NCI-H2107 treated with DMSO at 0.1 percent for 48 hours (cell line): ENCODE results near the gene SERPINE1.
"Not testable (repeated sequence)": the region's sequence is repeated elsewhere in the genome, so short reads cannot be mapped to it uniquely, and the experiment has no call there.

Experiments
- DNase-seq: peaks from one replicate; lab custom pipeline; 2025; ENCODE audit not compliant: unreplicated experiment; lab: John Stamatoyannopoulos, UW

SERPINE1 gene

DNA sequence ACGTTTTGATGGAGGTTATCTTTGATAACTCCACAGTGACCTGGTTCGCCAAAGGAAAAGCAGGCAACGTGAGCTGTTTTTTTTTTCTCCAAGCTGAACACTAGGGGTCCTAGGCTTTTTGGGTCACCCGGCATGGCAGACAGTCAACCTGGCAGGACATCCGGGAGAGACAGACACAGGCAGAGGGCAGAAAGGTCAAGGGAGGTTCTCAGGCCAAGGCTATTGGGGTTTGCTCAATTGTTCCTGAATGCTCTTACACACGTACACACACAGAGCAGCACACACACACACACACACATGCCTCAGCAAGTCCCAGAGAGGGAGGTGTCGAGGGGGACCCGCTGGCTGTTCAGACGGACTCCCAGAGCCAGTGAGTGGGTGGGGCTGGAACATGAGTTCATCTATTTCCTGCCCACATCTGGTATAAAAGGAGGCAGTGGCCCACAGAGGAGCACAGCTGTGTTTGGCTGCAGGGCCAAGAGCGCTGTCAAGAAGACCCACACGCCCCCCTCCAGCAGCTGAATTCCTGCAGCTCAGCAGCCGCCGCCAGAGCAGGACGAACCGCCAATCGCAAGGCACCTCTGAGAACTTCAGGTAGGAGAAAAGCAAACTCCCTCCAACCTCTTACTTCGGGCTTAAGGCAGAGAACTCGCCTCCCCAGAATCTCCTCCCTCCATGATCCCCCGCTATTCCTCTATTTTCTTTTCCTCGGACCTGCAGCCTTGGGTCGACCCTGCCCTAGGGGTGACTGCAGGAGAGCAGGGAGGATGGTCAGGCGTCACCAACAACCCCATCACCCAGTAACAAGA lies at the start of gene SERPINE1:
SERPINE1 (plus strand) TSS at position 454 of the 809 bp plus-strand sequence. CDS start 1,290 bp downstream, outside the sequence.
- no peak for DNase-seq

DNA sequence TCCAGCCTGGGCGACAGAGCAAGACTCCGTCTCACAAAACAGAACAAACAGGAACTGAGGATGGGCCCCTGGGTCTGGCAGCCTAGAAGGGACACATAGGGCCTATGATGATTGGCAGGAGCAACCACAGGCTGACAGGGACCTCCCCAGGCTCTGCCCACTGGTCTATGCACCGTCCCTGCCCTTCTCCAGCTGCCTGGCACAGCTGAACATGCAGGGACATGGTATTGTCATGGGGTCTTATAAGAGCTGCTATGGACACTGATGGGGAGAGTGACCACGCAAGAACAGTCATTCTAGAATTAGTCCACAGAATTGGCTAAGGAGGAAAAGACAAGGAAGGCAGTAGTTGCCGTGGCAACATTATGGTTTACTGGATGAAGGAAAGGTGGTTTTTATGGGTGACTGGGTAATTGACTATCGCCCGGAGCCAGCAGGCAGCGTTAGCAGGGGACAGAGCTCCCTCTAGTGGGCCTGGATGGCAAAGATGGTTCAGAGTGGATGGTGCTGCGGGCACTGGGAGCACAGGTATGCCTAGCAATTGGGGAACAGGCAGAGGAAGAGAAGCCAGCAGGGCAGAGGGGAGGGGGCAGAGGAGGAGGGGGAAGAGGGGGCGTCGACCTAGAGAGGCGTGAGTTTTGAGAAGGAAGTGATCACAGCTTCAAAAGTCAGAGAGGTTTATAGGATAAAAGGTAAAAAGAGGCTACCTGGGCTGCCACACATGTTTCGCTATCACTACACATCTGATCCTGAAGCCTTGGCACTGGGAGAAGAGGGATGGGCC lies 49.4 kb upstream of the SERPINE1 start:
- DNase-seq, result peak; percentile 90

DNA sequence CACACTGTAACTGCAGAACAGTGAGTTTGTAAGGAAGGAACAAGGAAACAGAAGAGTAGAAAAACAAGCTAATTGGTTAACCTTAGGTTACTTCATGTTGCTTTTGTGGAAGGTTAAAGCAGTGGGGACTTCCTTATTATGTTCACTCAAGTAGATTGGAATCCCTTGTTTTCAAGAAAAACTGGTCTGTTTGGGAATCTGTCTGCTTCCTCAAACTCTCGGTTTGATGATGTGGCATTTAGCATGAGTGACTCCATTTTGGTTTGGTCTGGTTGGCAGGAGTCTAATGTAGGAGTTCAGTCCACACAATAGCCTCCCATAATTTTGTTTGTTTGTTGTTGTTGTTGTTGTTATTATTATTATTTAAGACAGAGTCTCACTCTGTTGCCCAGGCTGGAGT lies 45.5 kb upstream of the SERPINE1 start:
- no peak for DNase-seq

DNA sequence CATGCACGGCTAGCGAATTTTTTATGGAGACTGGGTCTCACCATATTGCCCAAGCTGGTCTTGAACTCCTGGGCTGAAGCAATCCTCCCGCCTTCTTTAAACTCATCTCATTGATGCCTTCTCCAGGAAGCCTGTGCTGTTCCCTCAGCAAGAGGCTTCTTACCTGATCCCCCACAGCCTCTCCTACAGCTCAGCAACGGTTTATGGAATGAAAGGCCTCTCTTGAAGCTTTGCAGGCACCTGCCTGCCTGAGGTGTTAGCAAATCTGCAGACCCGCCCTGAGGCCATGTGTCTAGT lies 42.1 kb upstream of the SERPINE1 start:
- no peak for DNase-seq

DNA sequence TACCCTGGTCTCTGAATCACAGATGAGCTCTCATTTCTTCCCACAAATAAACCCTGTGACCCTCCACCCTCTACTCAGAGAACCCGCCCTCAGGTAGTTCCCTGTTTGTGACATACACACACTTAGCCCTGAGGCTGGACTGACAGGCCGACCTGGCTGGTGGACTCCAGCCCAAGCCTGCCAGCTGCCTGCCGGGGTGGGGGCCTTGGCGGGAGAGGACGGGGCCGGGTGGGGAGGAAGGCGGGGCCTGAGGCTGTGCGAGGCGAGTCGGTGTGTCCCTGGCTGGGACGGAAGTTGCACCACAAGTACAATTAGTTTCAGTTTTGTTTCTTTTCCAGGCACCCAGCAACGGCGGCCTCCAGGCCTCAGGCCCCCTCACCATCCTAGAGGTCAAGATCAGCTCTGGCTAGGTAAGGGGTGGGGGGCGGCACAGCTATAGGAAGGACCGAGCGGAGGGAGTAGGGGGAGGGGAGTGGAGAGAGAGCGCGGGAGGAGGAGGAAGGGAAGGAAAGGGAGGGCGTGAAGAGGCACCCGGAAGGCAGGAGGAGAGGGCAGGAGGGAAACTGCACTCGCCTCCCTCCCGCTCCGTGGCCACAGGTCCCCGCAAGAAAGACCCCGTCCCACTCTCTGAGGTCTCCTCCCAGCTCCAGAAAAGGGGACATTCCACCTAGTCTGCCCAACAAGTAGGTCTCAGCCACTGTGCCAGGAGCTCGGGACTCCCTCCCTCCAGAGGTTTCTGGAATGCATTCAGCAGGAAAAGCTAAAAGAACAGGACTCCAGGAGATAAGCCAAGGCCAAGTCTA lies 41.5 kb upstream of the SERPINE1 start, which contains the start of gene TRIM56:
TRIM56 (plus strand) TSS at position 320 of the 803 bp plus-strand sequence. CDS start 1,832 bp downstream, outside the sequence.
- DNase-seq, result peak; percentile 76

- no peak for DNase-seq
Measured at GRCh38 chr7:101087334-101088068, 39.4 kb upstream of the SERPINE1 start.

DNA sequence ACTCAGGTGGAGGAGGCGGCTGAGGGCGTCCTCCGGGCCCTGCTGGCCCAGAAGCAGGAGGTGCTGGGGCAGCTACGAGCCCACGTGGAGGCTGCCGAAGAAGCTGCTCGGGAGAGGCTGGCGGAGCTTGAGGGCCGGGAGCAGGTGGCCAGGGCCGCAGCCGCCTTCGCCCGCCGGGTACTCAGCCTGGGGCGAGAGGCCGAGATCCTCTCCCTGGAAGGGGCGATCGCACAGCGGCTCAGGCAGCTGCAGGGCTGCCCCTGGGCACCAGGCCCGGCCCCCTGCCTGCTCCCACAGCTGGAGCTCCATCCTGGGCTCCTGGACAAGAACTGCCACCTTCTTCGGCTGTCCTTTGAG lies 38.9 kb upstream of the SERPINE1 start:
- no peak for DNase-seq

DNA sequence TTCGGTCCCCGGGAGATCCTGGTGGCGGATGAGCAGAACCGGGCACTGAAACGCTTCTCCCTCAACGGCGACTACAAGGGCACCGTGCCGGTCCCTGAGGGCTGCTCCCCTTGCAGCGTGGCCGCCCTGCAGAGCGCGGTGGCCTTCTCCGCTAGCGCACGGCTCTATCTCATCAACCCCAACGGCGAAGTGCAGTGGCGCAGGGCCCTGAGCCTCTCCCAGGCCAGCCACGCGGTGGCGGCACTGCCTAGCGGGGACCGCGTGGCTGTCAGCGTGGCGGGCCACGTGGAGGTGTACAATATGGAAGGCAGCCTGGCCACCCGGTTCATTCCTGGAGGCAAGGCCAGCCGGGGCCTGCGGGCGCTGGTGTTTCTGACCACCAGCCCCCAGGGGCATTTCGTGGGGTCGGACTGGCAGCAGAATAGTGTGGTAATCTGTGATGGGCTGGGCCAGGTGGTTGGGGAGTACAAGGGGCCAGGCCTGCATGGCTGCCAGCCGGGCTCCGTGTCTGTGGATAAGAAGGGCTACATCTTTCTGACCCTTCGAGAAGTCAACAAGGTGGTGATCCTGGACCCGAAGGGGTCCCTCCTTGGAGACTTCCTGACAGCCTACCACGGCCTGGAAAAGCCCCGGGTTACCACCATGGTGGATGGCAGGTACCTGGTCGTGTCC lies 37.9 kb upstream of the SERPINE1 start:
- DNase-seq, result no peak

- DNase-seq, result no peak
Measured at GRCh38 chr7:101089876-101090275, 37.0 kb upstream of the SERPINE1 start.

GRCh38 chr7:101092266-101092905 lies 34.5 kb upstream of the SERPINE1 start:
- DNase-seq, result not testable (repeated sequence)

DNA sequence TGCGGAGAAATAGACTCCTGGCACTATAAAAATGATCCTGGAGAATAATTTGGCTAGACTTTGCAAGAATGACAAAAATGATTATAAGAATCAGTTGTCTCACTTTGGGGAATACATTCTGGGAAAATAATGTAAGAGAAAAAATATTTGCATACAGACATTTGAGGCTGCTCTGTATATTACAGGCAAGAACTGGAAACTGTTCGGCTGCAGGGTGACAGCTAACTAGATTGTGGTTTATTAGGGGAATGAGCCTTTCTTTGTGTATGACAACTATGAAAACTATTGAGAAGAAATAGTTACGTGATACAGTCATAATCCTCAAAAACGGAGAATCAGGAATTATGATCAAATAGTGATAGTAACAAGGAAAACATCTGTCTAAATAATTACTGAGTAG lies 33.0 kb upstream of the SERPINE1 start:
- DNase-seq, result no peak

DNA sequence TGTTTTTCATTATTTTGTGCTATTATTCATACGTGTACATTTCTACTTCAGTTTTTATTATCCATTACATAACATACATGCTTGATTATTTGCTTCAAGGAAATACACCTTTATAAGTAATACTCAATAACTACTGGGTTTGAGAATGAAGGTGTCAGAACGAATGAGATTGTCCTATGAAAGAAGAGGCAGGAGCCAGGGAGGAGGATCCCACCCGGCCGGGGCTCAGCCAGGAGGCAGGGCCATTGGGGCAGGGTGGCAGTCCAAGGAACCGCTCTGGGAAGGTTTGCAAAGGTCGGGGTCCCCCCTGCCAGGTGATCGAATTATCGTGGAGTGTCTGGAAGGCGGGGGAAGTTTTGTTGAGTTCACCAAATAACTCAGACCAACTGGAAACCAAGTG lies 32.5 kb upstream of the SERPINE1 start:
- no peak for DNase-seq

DNA sequence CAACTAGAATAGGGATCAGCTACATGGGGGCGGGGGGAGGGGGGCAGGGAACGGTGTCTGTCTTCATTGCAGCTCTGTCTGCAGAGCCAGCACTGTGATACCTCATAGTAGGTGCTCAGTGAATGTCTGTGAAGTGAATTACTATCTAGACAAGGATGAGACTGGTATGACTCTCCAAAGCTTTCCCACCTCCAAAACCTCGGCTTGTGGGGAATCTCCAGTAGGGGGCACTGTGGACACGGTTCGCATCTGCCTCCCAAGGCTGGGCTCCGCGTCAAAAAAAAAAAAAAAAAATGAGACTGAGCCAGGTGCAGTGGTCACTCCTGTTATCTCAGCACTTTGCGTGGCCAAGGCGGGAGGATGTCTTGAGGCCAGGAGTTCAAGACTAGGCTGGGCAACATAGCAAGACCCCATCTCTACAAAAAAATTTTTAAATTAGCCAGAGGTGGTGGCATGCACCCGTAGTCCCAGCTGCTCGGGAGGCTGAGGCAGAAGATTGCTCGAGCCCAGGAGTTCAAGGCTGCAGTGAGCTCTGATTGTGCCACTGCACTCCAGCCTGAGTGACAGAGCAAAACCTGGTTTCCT lies 32.0 kb upstream of the SERPINE1 start:
- DNase-seq, result no peak

DNA sequence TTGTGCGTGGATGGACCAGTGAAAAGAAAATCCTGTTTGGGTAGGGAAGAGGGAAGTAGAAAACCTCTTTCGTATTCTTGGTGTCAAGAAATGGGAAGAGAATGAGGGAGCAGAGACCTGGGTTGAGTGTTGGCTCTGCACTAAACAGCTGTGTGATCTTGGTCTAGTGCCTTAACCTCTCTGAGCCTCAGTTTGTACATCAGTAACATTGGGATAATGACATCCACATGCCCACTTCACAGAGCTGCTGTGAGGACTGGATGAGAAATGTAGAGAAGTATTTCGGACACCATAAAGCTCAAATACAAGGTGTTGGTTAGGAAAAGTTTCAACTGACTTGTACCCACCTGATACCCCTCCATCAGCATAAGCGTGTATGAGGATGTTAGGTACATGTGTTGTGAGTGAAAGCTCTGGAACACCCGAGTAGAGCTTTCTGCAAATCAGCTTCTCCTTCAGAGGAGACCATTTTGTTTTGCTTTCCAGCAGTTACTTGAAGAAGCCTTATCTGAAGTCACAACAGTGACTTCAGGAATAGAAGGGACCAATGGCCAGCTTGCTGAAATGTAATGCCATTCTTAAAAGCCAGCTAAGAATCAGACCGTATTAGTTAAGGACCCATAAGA lies 30.5 kb upstream of the SERPINE1 start:
- DNase-seq, result no peak

DNA sequence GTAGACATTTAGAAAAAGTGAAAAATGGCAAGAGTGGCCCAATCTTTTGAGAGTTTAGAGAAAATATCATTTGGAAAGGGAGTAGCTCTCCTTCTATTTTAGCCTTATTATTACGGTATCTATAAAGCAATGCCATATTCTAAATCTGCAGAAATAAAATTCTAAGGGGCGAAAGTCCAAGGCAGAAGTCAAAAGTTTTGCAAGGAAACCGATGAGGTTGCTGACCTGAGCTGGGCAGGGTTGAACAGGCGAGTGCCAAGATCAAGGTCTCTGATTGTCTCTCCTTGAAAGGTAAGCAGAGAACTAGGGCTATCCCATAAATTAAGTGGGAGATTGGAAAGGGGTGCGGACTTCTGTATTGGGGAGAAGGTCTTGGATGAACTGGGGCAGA lies 30.0 kb upstream of the SERPINE1 start:
- no peak for DNase-seq

DNA sequence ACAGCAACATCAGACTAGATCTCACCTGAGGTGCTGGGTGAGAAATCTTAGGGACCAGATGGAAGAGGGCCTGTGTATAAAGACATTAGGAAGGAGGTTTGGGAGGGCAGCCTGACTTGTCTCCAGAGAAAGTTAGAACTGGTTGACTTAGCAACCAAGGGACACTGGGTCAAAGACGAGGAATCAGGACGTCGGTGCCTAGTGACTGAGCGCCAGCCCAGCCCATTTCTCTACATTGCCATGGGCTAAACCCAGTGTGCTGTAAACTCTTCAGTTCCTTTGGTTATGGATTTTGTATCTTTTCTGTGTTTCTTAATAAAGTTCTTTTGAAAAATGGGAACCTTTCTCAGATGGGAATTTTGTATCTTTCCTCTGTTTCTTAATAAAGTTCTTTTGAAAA lies 29.3 kb upstream of the SERPINE1 start:
- DNase-seq, result no peak

DNA sequence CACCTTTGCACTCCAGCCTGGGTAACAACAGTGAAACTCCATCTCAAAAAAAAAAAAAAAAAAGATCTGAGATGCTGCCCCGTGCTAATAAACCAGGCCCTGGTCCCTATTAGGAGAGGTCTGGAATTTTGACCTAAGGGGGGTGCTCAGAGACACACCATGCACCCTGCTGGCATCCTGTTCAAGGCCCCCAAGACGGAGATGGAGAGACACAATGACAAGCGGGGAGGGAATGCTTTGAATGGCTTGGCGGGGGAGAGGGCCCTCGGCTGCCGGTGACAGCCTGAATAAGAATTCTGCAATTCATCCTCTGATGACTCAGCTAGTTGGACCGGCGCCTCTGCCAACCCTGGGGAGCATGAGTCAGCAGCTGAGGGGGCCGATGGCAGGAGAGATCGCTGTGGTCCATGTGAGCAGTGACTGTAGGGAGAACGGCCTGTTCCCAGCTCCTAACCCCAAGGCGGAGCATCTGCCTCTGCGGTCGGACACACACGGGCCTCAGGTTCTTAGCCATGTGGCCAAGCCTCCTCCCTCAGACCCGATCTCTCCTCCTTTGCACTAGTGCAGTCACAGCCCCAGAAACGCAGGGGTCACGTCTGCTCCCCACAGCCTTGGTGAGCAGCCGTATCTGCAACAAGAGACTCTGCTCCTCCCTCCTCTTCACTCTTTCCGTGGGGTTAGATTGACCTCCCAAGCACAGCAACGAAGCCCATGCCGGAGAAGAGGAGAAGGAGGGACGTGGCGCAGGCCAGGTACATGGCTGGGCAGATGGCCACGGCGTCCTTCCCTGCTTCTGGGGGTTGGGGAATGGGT lies 26.7 kb upstream of the SERPINE1 start:
- peak; percentile 37 for DNase-seq
